Thymus (tissue), 2 donors: ENCODE measurements around the gene PBX4. TPM values are rescaled to one million over a fixed set of nuclear protein-coding genes. Genes with fewer than 3 reads are reported as not detected.

Experiments used
- polyA plus RNA-seq: library from polyadenylated mRNA; stranded (reverse); fragments of 200-250 nt; gene quantifications from one replicate; pipeline ENCODE4 v1.2.3, GENCODE V29; 2013
- total RNA-seq: library from RNA; stranded (reverse); fragments of 120-200 nt; gene quantifications from one replicate; pipeline ENCODE4 v1.2.4, GENCODE V29; 2013
- donor health status: healthy.

Gene PBX4
- total and polyA plus RNA-seq, 2 donors = 4.1 to 26.7 TPM

Other genes starting within 250 kb of the PBX4 start
- gene GATAD2A, start 213.0 kb downstream of the PBX4 start, total RNA-seq = 24.9 TPM
- gene GATAD2A, start 213.0 kb downstream of the PBX4 start, polyA plus RNA-seq = 20.9 TPM
- 1.2 TPM for gene TSSK6, start 103.1 kb downstream of the PBX4 start, total RNA-seq
- 3.0 TPM for gene TSSK6, start 103.1 kb downstream of the PBX4 start, polyA plus RNA-seq
- 433 TPM for gene NDUFA13, start 102.5 kb downstream of the PBX4 start, total RNA-seq
- 219 TPM for gene NDUFA13, start 102.5 kb downstream of the PBX4 start, polyA plus RNA-seq
- 1.0 TPM for gene YJEFN3, start 89.8 kb downstream of the PBX4 start, total RNA-seq
- gene YJEFN3, start 89.8 kb downstream of the PBX4 start, polyA plus RNA-seq = 37.1 TPM
- 0.09 TPM for gene CILP2, start 80.4 kb downstream of the PBX4 start, total RNA-seq
- gene CILP2, start 80.4 kb downstream of the PBX4 start, polyA plus RNA-seq = 0.23 TPM
- gene LPAR2, start 9.5 kb upstream of the PBX4 start, total RNA-seq = 5.9 TPM
- gene LPAR2, start 9.5 kb upstream of the PBX4 start, polyA plus RNA-seq = 53.8 TPM
- gene GMIP, start 25.0 kb upstream of the PBX4 start, total RNA-seq = 16.6 TPM
- gene GMIP, start 25.0 kb upstream of the PBX4 start, polyA plus RNA-seq = 37.3 TPM
- gene ATP13A1, start 45.0 kb upstream of the PBX4 start, total RNA-seq = 15.1 TPM
- 59.1 TPM for gene ATP13A1, start 45.0 kb upstream of the PBX4 start, polyA plus RNA-seq
- gene ZNF101, start 50.2 kb upstream of the PBX4 start, total RNA-seq = 37.8 TPM
- gene ZNF101, start 50.2 kb upstream of the PBX4 start, polyA plus RNA-seq = 66.6 TPM
- gene ZNF14, start 114.4 kb upstream of the PBX4 start, total RNA-seq = 5.9 TPM
- gene ZNF14, start 114.4 kb upstream of the PBX4 start, polyA plus RNA-seq = 9.7 TPM
- 15.6 TPM for gene ZNF506, start 203.1 kb upstream of the PBX4 start, total RNA-seq
- gene ZNF506, start 203.1 kb upstream of the PBX4 start, polyA plus RNA-seq = 14.4 TPM
- gene ZNF253, start 247.2 kb upstream of the PBX4 start, total RNA-seq = 12.1 TPM
- 9.3 TPM for gene ZNF253, start 247.2 kb upstream of the PBX4 start, polyA plus RNA-seq